Left renal pelvis (tissue), 4 donors: ENCODE data around the gene LGR6. TPM values are rescaled to one million over a fixed set of nuclear protein-coding genes. Genes with fewer than 3 reads are reported as not detected.

Experiments used
- DNase-seq, 4 donors: peaks; one replicate each; pipeline ENCODE4 v3.0.0-alpha.2; 2013; ENCODE audit warnings: low read depth in 4 of 4, low spot score in 3 of 4
- polyA plus RNA-seq, 4 donors: library from polyadenylated mRNA; unstranded; fragments of 120-200 nt; gene quantifications; one replicate each; pipeline ENCODE4 v1.2.1, GENCODE V29; 2013; ENCODE audit not compliant: insufficient read length in 4 of 4

Gene LGR6
- polyA plus RNA-seq, 4 donors = 0.76 to 1.4 (median 0.82) TPM

GRCh38 chr1:202283379-202283844 is 89.8 kb downstream of the LGR6 start:
- DNase-seq = peak in 1 of 4 donors; percentile 40

GRCh38 chr1:202283991-202284390 is 90.4 kb downstream of the LGR6 start:
- no peak for DNase-seq

- DNase-seq = no peak
Measured at GRCh38 chr1:202285908-202286307, 92.3 kb downstream of the LGR6 start.

GRCh38 chr1:202286622-202287097 is 93.1 kb downstream of the LGR6 start:
- DNase-seq = peak in 1 of 4 donors; percentile 22

GRCh38 chr1:202287196-202287595 is 93.6 kb downstream of the LGR6 start:
- no peak for DNase-seq

GRCh38 chr1:202288177-202288576 is 94.6 kb downstream of the LGR6 start:
- no peak for DNase-seq

GRCh38 chr1:202289009-202289408 is 95.4 kb downstream of the LGR6 start:
- no peak for DNase-seq

- no peak for DNase-seq
Measured at GRCh38 chr1:202291001-202291400, 97.4 kb downstream of the LGR6 start.

- DNase-seq = no peak
Measured at GRCh38 chr1:202291961-202292712, 98.5 kb downstream of the LGR6 start.

- no peak for DNase-seq
Measured at GRCh38 chr1:202292773-202293172, 99.2 kb downstream of the LGR6 start.

- DNase-seq = no peak
Measured at GRCh38 chr1:202293569-202293968, 100.0 kb downstream of the LGR6 start.

GRCh38 chr1:202302166-202302565 is 108.6 kb downstream of the LGR6 start:
- no peak for DNase-seq

- no peak for DNase-seq
Measured at GRCh38 chr1:202304375-202304774, 110.8 kb downstream of the LGR6 start.

GRCh38 chr1:202305168-202305567 is 111.6 kb downstream of the LGR6 start:
- no peak for DNase-seq

- no peak for DNase-seq
Measured at GRCh38 chr1:202306535-202307345, 113.1 kb downstream of the LGR6 start.

GRCh38 chr1:202310071-202310725 is 116.6 kb downstream of the LGR6 start:
- DNase-seq = no peak

- no peak for DNase-seq
Measured at GRCh38 chr1:202310746-202311145, 117.1 kb downstream of the LGR6 start.

- peak in 1 of 4 donors; percentile 17 for DNase-seq
Measured at GRCh38 chr1:202311875-202312635, 118.5 kb downstream of the LGR6 start.

- DNase-seq = peak; percentile 43 to 64 (median 60)
Measured at GRCh38 chr1:202315576-202316168, 122.1 kb downstream of the LGR6 start.

GRCh38 chr1:202316186-202316585 is 122.6 kb downstream of the LGR6 start:
- no peak for DNase-seq
